Calu3 (cell line): ENCODE results near the gene CACNA1G. TPM values are rescaled to one million over a fixed set of nuclear protein-coding genes. Genes with fewer than 3 reads are reported as not detected.

Experiments used
- BruUV-seq: library from RNA; stranded (reverse); fragments of 400-500 nt; replicated peaks from 2 replicates; lab custom pipeline; 2021; lab: Mats Ljungman, UMichigan
- CTCF ChIA-PET: fragments of 300-600 bp; sonication (Branson Sonifier 250); formaldehyde crosslinking; loops from one replicate; lab custom pipeline; 2022; ENCODE audit warnings: antibody characterized with exemption; lab: Charles Lee
- DNase-seq: peaks from one replicate; pipeline ENCODE4 v3.0.0; 2022
- H3K27ac Mint-ChIP-seq: one replicate; pipeline ENCODE4 v1.8.0; 2022; ENCODE audit warnings: mixed read lengths; ENCODE audit not compliant: unreplicated experiment
- H3K27me3 Mint-ChIP-seq: one replicate; pipeline ENCODE4 v1.8.0; 2022; ENCODE audit warnings: mixed read lengths; ENCODE audit not compliant: unreplicated experiment
- H3K36me3 Mint-ChIP-seq: one replicate; pipeline ENCODE4 v1.8.0; 2022; ENCODE audit warnings: mild to moderate bottlenecking, moderate library complexity, mixed read lengths; ENCODE audit not compliant: insufficient read depth, unreplicated experiment
- H3K4me1 Mint-ChIP-seq: one replicate; pipeline ENCODE4 v1.8.0; 2022; ENCODE audit warnings: mild to moderate bottlenecking, low read depth, mixed read lengths; ENCODE audit not compliant: unreplicated experiment
- H3K4me3 Mint-ChIP-seq: one replicate; pipeline ENCODE4 v1.8.0; 2022; ENCODE audit warnings: mild to moderate bottlenecking, low read depth, moderate library complexity, mixed read lengths; ENCODE audit not compliant: unreplicated experiment
- H3K9me3 Mint-ChIP-seq: one replicate; pipeline ENCODE4 v1.8.0; 2022; ENCODE audit warnings: low read depth, mixed read lengths; ENCODE audit not compliant: unreplicated experiment
- intact Hi-C: fragments of 100-400 bp; cut with micrococcal nuclease; formaldehyde crosslinking; loops from one replicate; pipeline ENCODE4 v1.10.0; 2022; ENCODE audit not compliant: unreplicated experiment
- total RNA-seq: library from RNA; stranded (reverse); gene quantifications from 2 replicates; pipeline ENCODE4 v1.2.3, GENCODE V29; 2022
- TF ChIP-seq, protein P1 (sequence below): fragments of 200-600 bp; IDR thresholded peaks from one replicate; pipeline ENCODE4 v1.8.0; 2022; ENCODE audit warnings: antibody characterized with exemption; ENCODE audit not compliant: unreplicated experiment

Gene CACNA1G
- total RNA-seq, 1 experiment from 2014 or later, result not detected

DNA sequence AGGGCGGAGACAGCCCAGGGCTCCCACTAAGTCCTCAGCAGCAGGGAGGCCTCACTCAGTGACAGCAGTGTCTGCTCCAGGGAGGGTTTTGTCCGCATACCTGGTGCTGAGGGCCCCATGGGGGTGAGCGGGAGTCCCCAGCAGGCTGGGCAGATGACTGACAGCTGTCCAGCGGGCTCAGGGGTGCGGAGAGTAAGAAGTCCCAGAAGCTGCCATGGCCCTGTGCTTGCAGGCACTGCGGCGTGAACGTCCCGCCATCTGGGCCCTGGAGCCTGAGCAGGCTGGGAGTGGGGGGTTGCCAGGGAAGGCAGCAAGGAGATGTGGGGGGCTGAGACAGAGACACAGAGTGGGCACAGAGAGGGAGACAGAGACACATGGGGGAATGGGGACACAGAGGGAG lies 20.1 kb downstream of the CACNA1G start:
- Mint-ChIP-seq H3K36me3 (no peaks in the 10 kb centered on the region), H3K4me3 (no peak overlapping the region), H3K27ac (no peak overlapping the region), H3K4me1 (no peaks in the 10 kb centered on the region), H3K9me3 (no peaks in the 10 kb centered on the region), H3K27me3 (peaks cover 91% of the 10 kb centered on the region)
- CTCF ChIA-PET, result interaction anchor here (0.6 kb wide), 1 partner anchor 107 kb away, joined by 3 read pairs; no protein-coding TSS in a partner anchor
- TF ChIP-seq, protein P1, sequence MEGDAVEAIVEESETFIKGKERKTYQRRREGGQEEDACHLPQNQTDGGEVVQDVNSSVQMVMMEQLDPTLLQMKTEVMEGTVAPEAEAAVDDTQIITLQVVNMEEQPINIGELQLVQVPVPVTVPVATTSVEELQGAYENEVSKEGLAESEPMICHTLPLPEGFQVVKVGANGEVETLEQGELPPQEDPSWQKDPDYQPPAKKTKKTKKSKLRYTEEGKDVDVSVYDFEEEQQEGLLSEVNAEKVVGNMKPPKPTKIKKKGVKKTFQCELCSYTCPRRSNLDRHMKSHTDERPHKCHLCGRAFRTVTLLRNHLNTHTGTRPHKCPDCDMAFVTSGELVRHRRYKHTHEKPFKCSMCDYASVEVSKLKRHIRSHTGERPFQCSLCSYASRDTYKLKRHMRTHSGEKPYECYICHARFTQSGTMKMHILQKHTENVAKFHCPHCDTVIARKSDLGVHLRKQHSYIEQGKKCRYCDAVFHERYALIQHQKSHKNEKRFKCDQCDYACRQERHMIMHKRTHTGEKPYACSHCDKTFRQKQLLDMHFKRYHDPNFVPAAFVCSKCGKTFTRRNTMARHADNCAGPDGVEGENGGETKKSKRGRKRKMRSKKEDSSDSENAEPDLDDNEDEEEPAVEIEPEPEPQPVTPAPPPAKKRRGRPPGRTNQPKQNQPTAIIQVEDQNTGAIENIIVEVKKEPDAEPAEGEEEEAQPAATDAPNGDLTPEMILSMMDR, result no peak
- intact Hi-C loops, result no loop called here
- DNase-seq, result no peak
- no TSS peak for BruUV-seq

DNA sequence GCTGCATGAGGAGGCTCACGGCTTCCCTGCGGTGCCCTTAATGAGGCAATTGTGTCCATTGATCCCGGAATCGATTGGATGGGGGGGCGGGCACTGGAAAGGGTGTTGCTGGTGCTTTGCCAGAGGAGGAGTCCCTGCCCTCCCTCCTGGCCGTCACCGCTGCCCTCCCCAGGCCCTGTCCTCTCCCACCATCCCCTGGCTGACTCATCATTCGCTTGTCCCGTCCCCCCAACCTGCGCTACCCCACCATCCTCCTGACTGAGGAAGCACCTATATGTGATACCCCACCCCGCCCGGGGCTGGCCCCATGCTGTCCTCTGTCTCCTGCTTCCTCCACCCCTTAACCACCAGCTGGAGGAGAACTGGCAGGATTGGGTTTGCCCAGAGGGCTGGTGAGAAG lies 20.8 kb downstream of the CACNA1G start:
- DNase-seq, result no peak
- Mint-ChIP-seq H3K27me3 (peaks cover 95% of the 10 kb centered on the region), H3K9me3 (no peaks in the 10 kb centered on the region), H3K4me3 (no peak overlapping the region), H3K27ac (no peak overlapping the region), H3K4me1 (no peaks in the 10 kb centered on the region), H3K36me3 (peaks cover 2% of the 10 kb centered on the region)
- TF ChIP-seq, protein P1, result no peak
- intact Hi-C loops, result no loop called here
- CTCF ChIA-PET, result interaction anchor here (0.6 kb wide), 1 partner anchor 108 kb away, joined by 3 read pairs; no protein-coding TSS in a partner anchor
- no TSS peak for BruUV-seq

DNA sequence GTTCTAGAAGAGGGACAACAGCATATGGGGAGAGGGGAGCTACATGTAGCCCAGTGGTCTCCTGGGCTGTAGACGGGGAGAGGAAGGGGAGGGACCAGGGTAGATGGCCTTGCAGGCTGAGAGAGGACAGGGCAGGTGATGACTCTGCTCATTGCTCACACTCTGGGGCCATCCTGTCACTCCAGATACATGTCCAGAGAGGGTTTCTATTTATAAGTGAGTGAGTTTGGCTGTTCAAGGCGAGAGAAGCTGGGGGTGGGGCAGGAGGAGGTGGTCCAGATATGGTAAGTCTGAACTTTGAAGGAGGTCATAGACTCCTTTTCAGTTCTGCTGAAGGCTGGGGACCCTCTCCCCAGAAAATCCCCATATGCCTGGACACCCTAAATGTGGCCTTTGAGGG lies 22.2 kb downstream of the CACNA1G start:
- H3K4me1 Mint-ChIP-seq, result no peaks in the 10 kb centered on the region
- H3K4me3 Mint-ChIP-seq, result no peak overlapping the region
- H3K27me3 Mint-ChIP-seq, result peaks cover 95% of the 10 kb centered on the region
- H3K9me3 Mint-ChIP-seq, result no peaks in the 10 kb centered on the region
- BruUV-seq, result no TSS peak
- TF ChIP-seq, protein P1, result no peak
- peaks cover 4% of the 10 kb centered on the region for H3K36me3 Mint-ChIP-seq
- no peak overlapping the region for H3K27ac Mint-ChIP-seq
- no peak for DNase-seq
- CTCF ChIA-PET, result interaction anchor here (0.6 to 2.0 kb wide), 3 partner anchors 15 to 114 kb away, joined by 3 to 5 read pairs (median 3); no protein-coding TSS in a partner anchor
- intact Hi-C loops, result no loop called here

DNA sequence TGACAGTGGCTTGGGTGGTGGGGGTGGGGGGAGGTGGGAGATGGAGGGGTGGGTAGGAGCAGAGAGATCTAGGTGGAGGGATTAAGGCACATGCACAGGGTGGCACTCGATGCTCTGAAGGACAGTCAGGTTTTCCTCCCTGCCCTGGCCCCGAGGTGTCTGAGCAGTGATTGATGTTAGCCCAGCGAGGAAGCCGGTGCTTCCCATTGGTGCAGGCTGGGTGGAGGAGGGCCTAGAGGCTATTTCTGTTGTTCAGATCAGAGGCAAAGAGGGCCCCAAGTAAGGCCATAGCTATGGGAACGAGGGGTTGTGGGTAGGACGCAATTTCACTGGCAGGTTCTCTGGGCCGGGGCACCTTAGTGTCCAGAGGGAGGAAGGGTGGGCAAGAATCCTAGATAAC lies 23.1 kb downstream of the CACNA1G start:
- Mint-ChIP-seq H3K27ac (no peak overlapping the region), H3K36me3 (peaks cover 4% of the 10 kb centered on the region), H3K4me3 (no peak overlapping the region), H3K4me1 (peaks cover 1% of the 10 kb centered on the region), H3K9me3 (no peaks in the 10 kb centered on the region), H3K27me3 (peaks cover 93% of the 10 kb centered on the region)
- no peak for DNase-seq
- TF ChIP-seq, protein P1, result no peak
- BruUV-seq, result no TSS peak
- intact Hi-C loops, result no loop called here
- CTCF ChIA-PET, result interaction anchor here (2.0 kb wide), 1 partner anchor 21 kb away, joined by 5 read pairs; no protein-coding TSS in a partner anchor
